Spleen (tissue), 7 donors: ENCODE results near the gene TPTE2.

ENCODE experiments used
- CTCF ChIP-seq, 11 experiments: fragments of 200-600 bp in 7 of 11; fragments of 450-650 bp in 4 of 11; sonication (generic) in 4 of 11; IDR thresholded peaks in 8 of 11; conservative IDR thresholded peaks in 3 of 11; 1 replicate in 7 of 11; 2 replicates in 4 of 11; pipeline versions ENCODE4 v1.4.0 to v1.8.0; 2016 to 2021; ENCODE audit warnings: antibody characterized with exemption in 11 of 11, inconsistent platforms in 4 of 11, mild to moderate bottlenecking in 1 of 11
- POLR2A ChIP-seq, 3 donors: fragments of 450-650 bp; IDR thresholded peaks; one replicate each; pipeline ENCODE4 v1.5.1; 2017; ENCODE audit warnings: antibody characterized with exemption in 3 of 3, mild to moderate bottlenecking in 1 of 3
- POLR2AphosphoS5 ChIP-seq, 3 donors: sonication (generic); formaldehyde crosslinking; IDR thresholded peaks; one replicate each; pipeline ENCODE4 v1.5.1; 2017; ENCODE audit warnings: antibody characterized with exemption in 3 of 3
- donor health status: DM: no; HTN: no; CAD: no; lungs with moderate emphysema.
- donor health status: DM: no; HTN: no; CAD: no.
- donor health status: DM: no; HTN: no; CAD: no.

- no peak for TF ChIP-seq CTCF (IDR thresholded peaks at IDR 0.05 in 8 of 11, conservative IDR thresholded peaks at IDR 0.05 in 3 of 11)
- TF ChIP-seq POLR2A (IDR thresholded peaks at IDR 0.05): no peak
- TF ChIP-seq POLR2AphosphoS5 (IDR thresholded peaks at IDR 0.05): no peak
Observed at GRCh38 chr13:19575230-19575629, 13.9 kb upstream of the TPTE2 start.
